Measurements from ENCODE around the gene SF1. TPM values are rescaled to one million over a fixed set of nuclear protein-coding genes. Genes with fewer than 3 reads are reported as not detected.

The SF1 gene
- total and polyA plus RNA-seq, 9 of the 15 experiments (the other 6 are each of a cell fraction or from before 2014, with no cell fraction given): 13.1 to 334 (median 111) TPM

DNA sequence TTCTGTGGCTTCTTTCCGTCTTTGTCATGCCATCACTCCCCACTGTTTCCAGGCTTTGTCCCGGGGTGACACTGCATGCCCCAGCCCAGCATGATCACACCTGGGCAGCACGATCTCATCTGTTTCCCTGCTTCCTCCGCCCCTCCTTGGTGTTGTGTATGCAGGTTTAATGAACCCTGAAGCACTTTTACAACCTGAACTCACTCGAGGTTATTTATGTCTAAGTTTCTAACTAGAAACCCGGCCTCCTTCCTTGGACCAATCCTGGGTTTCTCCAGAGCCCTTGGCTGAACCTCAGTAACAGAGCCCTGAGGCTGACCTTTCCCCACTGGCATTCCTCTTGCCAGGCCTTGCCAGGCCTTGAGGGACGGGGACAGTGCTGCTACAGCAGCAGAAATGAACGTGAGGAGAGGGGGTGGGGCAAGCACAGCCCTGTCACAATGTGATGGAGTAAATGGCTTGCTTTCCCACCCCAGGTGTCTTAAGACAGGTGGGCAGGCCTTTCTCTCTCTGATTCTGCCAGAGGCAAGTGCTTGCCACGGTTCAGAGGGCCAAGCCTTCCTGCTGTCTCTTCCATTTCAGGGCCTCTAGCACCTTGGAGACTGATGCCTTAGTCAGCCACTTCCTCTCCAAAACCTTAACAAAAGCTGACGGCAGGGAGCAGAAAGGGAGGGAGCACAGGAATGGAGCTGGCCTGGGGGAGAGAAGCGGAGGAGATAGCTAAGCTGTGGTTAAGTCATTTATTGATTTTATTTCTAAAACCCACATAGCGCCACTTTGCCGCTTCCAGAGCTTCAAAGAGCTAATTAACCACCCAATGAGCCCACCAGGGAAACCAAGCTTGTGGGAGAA lies 15.4 kb downstream of the SF1 start (continued):
- TF ChIP-seq, protein P1, sequence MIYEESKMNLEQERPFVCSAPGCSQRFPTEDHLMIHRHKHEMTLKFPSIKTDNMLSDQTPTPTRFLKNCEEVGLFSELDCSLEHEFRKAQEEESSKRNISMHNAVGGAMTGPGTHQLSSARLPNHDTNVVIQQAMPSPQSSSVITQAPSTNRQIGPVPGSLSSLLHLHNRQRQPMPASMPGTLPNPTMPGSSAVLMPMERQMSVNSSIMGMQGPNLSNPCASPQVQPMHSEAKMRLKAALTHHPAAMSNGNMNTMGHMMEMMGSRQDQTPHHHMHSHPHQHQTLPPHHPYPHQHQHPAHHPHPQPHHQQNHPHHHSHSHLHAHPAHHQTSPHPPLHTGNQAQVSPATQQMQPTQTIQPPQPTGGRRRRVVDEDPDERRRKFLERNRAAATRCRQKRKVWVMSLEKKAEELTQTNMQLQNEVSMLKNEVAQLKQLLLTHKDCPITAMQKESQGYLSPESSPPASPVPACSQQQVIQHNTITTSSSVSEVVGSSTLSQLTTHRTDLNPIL (CRISPR knock-in tag; IDR thresholded peaks at IDR 0.05): no peak
- TF ChIP-seq RAD51 (IDR thresholded peaks at IDR 0.05; ENCODE audit: borderline replicate concordance, low read depth): no peak
- TF ChIP-seq, protein P2, sequence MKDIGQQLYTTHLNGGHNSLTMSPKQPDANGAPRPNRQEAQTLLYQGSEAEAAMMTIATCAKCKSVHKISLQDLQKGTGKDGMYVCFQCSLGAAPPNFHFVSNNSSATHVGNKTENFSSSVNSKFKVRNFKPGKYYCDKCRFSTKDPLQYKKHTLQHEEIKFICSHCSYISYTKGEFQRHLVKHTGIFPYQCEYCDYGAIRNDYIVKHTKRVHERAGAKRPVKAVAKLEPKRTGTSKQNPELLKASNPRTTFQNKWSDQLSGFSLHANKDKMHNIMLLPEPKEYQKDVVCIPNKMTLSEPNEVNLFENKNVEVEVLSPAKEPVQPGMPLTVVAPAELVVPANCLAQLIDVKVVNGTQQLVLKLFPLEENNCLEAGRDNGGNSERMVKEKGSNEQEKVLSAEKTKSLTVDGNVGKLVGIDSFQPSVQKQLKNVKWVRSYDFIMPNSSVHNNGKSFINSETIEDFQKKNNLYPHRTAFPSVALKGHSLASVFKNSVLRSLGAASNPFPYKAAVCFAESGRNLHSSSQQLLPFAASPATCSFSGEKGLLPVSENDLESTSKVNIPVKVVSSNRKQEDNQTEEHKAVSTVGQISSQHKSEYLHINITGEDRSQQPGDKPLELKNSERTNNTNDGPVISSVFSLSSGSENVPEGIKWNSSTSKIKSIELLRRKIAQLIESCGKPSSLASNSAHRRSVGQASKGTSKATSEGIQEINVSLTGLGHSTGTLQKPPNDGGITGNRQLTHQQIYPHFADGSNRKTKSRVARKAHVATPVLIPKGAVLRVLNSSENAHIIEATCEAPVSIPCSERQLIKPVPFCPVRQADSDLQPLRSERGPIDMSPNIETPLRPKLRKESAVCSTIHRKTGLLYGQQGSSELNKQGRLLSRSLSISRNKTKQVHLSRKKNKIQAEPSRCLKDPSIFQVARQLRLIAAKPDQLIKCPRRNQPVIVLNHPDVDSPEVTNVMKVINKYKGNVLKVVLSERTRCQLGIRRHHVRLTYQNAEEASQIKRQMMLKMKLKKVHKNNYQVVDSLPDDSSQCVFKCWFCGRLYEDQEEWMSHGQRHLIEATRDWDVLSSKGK (CRISPR knock-in tag; IDR thresholded peaks at IDR 0.05): no peak
- TF ChIP-seq STAT5A (IDR thresholded peaks at IDR 0.05; ENCODE audit: borderline replicate concordance, low read length): no peak
- TF ChIP-seq SMAD2 (IDR thresholded peaks at IDR 0.05; ENCODE audit: low read depth, low read length): no peak
- no peak for TF ChIP-seq PHF20 (IDR thresholded peaks at IDR 0.05; ENCODE audit: partially characterized antibody)
- TF ChIP-seq BRCA1 (IDR thresholded peaks at IDR 0.05): no peak
- TF ChIP-seq BRCA1 (CRISPR knock-in tag; IDR thresholded peaks at IDR 0.05): no peak
- TF ChIP-seq ZNF384 (IDR thresholded peaks at IDR 0.05; ENCODE audit: low read depth, low read length): no peak
- TF ChIP-seq SETDB1 (IDR thresholded peaks at IDR 0.05; ENCODE audit: low read length): no peak
- peak; percentile 59; the same call in 1 of the 2 replicates for TF ChIP-seq POLR2A (conservative IDR thresholded peaks at IDR 0.05)
- peak; percentile 47; the same call in 1 of the 2 replicates for TF ChIP-seq POLR2AphosphoS5 (IDR thresholded peaks at IDR 0.05; ENCODE audit: control insufficient read depth, insufficient read depth, low read depth, low read length)
- no peak for TF ChIP-seq HDGF (IDR thresholded peaks at IDR 0.05)
- TF ChIP-seq, protein P3, sequence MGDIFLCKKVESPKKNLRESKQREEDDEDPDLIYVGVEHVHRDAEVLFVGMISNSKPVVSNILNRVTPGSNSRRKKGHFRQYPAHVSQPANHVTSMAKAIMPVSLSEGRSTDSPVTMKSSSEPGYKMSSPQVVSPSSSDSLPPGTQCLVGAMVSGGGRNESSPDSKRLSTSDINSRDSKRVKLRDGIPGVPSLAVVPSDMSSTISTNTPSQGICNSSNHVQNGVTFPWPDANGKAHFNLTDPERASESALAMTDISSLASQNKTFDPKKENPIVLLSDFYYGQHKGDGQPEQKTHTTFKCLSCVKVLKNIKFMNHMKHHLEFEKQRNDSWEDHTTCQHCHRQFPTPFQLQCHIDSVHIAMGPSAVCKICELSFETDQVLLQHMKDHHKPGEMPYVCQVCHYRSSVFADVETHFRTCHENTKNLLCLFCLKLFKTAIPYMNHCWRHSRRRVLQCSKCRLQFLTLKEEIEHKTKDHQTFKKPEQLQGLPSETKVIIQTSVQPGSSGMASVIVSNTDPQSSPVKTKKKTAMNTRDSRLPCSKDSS (IDR thresholded peaks at IDR 0.05; ENCODE audit: low read depth, partially characterized antibody): no peak
- TF ChIP-seq, protein P4, sequence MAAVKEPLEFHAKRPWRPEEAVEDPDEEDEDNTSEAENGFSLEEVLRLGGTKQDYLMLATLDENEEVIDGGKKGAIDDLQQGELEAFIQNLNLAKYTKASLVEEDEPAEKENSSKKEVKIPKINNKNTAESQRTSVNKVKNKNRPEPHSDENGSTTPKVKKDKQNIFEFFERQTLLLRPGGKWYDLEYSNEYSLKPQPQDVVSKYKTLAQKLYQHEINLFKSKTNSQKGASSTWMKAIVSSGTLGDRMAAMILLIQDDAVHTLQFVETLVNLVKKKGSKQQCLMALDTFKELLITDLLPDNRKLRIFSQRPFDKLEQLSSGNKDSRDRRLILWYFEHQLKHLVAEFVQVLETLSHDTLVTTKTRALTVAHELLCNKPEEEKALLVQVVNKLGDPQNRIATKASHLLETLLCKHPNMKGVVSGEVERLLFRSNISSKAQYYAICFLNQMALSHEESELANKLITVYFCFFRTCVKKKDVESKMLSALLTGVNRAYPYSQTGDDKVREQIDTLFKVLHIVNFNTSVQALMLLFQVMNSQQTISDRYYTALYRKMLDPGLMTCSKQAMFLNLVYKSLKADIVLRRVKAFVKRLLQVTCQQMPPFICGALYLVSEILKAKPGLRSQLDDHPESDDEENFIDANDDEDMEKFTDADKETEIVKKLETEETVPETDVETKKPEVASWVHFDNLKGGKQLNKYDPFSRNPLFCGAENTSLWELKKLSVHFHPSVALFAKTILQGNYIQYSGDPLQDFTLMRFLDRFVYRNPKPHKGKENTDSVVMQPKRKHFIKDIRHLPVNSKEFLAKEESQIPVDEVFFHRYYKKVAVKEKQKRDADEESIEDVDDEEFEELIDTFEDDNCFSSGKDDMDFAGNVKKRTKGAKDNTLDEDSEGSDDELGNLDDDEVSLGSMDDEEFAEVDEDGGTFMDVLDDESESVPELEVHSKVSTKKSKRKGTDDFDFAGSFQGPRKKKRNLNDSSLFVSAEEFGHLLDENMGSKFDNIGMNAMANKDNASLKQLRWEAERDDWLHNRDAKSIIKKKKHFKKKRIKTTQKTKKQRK (IDR thresholded peaks at IDR 0.05; ENCODE audit: borderline replicate concordance, low read depth, low read length): no peak
- TF ChIP-seq HOXB6 (CRISPR knock-in tag; IDR thresholded peaks at IDR 0.05; ENCODE audit: borderline replicate concordance): no peak
- no peak for TF ChIP-seq ETV1 (tag; conservative IDR thresholded peaks at IDR 0.05; ENCODE audit: low read depth)

Measured in K562 (cell line).